ENCODE results near the gene TMEM40.
"Not testable (repeated sequence)": the region's sequence is repeated elsewhere in the genome, so short reads cannot be mapped to it uniquely, and the experiment has no call there.

Gene TMEM40

GRCh38 chr3:12759097-12759679, at the start of gene TMEM40:
TMEM40 (minus strand) TSS chr3:12759259; CDS start chr3:12749832, 9,427 bp downstream.
- no peak for DNase-seq

DNA sequence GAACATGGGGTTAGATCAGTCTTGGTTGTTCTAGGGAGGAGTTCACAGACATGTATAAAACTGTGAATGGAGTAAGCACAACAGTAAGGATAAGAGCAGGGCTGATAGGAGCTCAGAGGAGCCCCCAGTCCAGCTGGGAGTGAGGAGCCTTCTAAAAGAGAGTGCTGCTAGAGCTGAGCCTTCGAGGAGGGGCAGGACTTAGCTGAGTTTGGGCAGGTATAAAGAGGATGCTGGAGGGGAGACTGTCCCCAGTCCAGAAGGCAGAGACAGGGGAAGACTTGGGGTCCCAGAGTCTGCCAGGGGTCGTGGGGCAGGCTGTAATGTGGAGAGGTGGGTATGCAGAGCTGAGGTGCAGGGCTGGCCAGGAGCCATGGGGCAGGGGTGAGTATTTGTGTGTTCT, 49.5 kb upstream of the TMEM40 start:
- no peak for DNase-seq

DNA sequence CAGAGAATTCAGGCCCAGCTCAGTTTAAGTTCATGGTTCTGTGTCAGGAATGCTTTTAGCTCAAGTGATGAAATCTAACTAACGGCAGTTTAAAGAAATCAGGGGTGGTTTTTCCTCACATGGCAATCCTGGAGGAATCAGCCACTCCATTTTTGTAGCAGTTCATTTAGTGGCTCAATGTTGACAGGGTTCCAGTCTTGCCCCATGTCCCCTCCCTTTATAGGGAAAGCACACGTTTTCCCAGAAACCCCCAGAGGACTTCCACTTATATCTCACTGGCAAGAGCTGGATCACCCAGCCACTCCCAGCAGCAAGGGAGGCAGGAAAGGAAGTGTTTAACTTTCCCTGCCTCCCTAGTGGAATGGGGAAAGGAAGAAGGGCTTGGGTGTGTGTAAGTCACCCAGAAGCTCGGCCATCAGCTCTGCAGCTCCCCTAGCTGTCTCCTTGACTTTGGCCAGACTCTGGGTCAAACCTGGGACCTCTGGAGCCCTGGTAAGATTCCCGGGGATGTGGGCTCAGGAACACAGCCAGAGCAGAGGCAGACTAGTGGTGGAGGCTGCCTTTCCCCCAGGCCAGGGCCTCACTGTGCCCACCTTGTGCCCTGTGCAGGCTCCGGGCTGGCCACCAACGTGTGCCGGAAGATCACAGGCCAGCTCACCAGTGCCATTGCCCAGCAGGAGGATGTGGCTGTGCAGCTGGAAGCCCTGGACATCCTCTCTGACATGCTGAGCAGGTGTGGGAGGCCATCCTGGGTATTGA, 48.7 kb upstream of the TMEM40 start:
- DNase-seq, result no peak

DNA sequence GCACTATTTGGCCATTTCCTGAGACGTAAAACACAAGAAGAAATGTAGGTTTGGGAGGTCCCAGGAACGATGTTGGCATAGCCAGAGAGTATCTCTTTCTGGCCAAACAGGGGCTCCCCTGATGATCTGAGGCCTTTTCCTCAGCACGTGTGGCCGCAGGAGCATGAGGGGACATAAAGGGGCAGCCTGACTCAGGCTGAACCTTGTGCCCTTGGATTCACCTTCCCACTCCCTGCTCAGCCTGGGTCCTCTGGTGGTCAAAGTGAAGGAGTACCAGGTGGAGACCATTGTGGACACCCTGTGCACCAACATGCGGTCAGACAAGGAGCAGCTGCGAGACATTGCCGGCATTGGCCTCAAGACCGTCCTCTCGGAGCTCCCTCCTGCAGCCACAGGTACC, 48.0 kb upstream of the TMEM40 start:
- no peak for DNase-seq

DNA sequence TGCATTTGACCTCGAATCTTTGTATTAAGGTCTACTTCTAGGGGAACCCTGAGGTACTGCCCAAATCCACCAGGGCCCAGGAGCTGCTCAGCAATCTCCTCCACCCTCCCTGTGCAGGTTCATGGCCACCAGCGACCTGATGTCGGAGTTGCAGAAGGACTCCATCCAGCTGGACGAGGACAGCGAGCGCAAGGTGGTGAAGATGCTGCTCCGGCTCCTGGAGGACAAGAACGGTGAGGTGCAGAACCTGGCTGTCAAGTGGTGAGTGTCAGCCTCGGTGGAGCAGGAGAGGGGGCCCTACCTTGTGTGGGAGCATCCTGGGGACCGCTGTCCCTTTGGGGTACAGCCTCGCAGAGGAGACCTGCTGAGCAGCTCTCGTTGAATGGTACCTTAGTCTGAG, 44.3 kb upstream of the TMEM40 start:
- DNase-seq, result no peak

DNA sequence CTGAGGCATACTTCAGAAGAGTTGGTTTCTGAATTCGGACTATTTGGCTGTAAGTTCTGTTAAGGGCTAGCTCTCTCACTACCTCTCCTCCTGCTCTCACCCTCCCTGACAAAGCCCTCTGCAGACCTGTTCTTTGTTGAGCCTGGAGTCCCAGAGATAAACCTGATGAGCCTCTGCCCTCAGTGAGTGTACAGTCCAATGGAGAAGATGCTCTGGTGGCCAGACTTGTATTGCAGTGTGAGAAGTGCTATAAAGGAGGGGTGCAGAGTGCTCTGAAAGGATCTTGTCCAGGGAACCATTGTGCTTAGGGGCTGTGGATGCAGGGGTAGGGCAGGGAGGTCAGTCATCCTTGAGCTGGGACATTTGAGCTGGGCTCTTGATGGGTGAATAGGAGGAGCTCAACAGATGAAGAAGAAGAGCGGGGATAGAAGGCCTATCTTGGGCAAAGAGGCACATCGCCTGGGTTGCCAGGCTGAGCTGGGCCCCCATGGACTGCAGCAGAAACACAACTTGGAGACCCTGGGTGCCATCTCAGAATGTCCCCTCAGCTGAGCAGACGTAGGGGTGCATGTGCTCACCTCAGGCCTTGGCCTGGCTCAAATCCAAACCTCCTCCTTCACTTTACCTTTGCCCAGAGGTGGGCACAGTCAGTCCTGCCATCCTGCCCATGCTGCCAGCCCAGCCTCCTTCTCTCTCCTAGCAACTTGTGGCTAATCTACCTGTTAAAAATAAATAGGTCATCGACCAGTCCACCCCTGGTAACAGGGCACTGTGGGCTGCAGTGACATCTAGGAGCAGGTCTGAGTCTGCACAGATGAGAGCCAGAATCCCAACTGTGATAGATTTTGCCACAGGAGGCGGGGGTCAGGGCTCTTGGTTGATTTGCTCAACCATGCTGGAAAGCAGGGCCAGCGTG, 40.7 kb upstream of the TMEM40 start:
- DNase-seq, result no peak

GRCh38 chr3:12798559-12799179, 39.6 kb upstream of the TMEM40 start:
- DNase-seq, result no peak

- DNase-seq, result no peak
Observed at GRCh38 chr3:12797892-12798558, 39.0 kb upstream of the TMEM40 start.

DNA sequence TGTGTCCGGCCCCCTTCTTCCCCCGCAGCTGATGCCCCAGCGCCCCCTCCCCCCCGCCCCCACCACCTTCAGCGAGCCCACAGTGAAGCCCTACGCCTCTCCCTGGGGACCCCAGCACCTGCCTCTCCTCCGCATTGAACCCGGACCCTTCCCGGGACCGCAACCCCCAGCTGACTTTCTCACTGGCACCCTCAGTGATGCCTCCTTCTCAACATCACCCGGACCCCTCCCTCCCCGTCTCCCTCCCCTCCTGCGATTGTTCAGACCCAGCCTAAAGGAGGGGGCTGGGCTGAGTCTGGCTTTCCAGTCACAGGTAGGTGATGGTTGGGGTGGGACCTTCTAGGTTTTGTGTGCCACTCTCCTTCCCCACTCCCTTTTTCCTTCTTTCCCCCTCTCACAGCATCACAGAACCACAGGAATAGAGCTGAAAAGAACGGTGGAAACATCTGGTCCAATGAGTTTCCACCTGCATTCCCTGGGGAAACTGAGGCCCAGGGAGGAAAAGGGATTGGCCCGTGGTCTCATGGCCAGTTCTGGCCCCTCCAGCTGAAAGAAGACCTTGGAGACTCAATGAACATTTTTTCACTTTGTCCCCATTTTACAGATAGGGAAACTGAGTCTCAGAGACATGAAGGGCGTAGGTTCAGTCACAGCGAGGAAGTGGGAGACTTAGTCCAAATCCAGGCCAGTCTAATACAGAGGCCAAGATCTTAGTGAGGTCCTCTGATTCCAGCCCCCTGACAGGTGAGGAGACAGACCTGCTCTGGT, 38.2 kb upstream of the TMEM40 start:
- DNase-seq, result no peak

GRCh38 chr3:12796171-12797123, 37.4 kb upstream of the TMEM40 start, which contains the start of gene CAND2:
CAND2 (plus strand) TSS chr3:12796680; CDS start chr3:12796721, 41 bp downstream.
- peak; percentile 57 for DNase-seq

DNA sequence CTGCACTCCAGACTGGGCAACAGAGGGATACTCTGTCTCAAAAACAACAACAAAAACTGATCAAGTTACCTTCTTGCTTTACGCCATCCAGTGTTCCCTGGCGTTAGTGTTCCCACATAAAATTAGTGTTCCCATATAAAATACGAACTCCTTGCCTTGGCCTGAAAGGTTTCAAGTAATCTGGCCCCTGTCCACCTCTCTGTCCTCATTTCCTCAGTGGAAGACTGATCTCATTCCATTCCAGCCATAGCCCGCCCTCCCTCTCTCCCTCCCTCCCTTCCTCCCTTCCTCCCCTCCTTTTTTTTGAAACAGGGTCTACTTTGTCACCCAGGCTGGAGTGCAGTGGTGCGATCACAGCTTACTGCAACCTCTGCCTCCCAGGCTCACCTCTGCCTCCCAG, 34.6 kb upstream of the TMEM40 start:
- DNase-seq, result no peak

GRCh38 chr3:12791430-12791829, 32.4 kb upstream of the TMEM40 start:
- no peak for DNase-seq

- DNase-seq, result not testable (repeated sequence)
Observed at GRCh38 chr3:12787967-12788690, 29.1 kb upstream of the TMEM40 start.

GRCh38 chr3:12787346-12787745, 28.3 kb upstream of the TMEM40 start:
- DNase-seq, result not testable (repeated sequence)

GRCh38 chr3:12785096-12785495, 26.0 kb upstream of the TMEM40 start:
- no peak for DNase-seq

DNA sequence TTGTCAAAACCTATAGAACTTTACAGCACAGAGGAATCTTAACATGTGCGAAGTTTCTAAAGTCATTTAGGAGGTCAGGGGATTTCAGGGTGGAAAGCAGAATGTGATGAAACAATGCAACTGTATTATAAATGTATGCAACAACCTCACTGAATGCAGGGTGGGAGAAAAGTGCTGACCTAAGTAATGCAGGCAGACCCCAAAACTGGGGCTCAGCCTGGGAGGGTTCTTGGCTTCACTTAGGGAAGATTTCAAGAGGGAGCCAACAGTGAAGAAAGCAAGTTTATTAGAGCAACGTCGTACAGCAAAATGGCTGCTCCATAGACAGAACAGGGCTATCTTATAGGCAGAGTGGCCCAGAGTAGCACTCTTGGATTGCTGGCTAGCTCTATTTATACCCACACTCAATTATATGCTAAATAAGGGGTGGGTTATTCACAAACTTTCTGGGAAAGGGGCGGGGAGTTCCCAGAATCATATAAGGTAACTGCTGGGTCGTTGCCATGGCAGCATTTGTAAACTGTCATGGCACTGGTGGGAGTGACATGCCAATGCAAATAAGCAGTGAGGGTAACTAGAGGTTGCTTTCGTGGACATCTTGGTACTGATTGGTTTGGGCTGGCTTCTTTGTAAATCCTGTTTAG, 23.2 kb upstream of the TMEM40 start:
- no peak for DNase-seq

DNA sequence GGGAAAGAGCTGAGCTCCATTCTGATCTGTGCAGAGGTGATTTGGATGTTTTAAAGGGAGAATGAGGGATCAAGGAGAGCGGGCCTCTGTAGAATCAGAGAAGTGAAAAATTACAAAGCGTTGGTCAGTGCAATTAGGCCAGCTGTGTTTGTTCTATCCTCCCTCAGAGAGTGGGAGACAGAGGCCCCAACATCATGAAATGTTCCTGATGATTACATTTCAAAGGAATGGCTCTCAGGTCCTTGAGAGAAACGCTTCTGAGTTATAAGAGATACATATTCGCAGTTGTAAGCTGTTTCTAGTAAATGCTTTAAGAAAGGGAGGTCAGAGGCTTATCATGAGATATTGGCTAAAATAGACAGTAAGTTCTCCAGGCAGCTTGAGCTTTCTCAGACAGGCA, 21.7 kb upstream of the TMEM40 start:
- no peak for DNase-seq

- DNase-seq, result no peak
Observed at GRCh38 chr3:12777171-12777570, 18.1 kb upstream of the TMEM40 start.

DNA sequence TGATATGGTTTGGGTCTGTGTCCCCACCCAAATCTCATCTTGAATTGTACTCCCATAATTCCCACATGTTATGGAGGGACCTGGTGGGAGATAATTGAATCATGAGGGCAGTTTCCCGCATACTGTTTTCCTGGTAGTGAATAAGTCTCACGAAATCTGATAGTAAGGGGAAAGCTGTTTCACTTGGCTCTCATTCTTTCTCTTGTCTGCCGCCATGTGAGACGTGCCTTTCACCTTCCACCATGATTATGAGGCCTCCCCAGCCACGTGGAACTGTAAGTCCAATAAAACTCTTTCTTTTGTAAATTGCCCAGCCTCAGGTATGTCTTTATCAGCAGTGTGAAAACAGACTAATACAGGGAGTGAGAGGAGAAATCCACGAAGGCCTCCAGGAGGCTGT, 16.9 kb upstream of the TMEM40 start:
- DNase-seq, result not testable (repeated sequence)
